SK-N-SH treated with all-trans-retinoic acid at 6 μM for 48 hours (cell line): ENCODE data around the gene WDR62.

ENCODE experiments used
- BACH2 ChIP-seq: fragments of 250-450 bp; sonication (Bioruptor Pico); IDR thresholded peaks from 2 replicates; pipeline ENCODE4 v1.9.0; 2021; ENCODE audit warnings: mild to moderate bottlenecking, borderline replicate concordance
- PATZ1 ChIP-seq: fragments of 250-450 bp; sonication (Bioruptor Pico); IDR thresholded peaks from 2 replicates; pipeline ENCODE4 v1.8.0; 2020; ENCODE audit warnings: mild to moderate bottlenecking, moderate library complexity, borderline replicate concordance
- SNAI2 ChIP-seq: fragments of 250-450 bp; sonication (Bioruptor Pico); IDR thresholded peaks from 2 replicates; pipeline ENCODE4 v1.5.0; 2020; ENCODE audit warnings: mild to moderate bottlenecking, moderate library complexity
- ZC3H10 ChIP-seq: fragments of 250-450 bp; sonication (Bioruptor Pico); IDR thresholded peaks from 2 replicates; pipeline ENCODE4 v1.5.1; 2021; ENCODE audit warnings: mild to moderate bottlenecking, moderate library complexity
- TF ChIP-seq, protein P1 (sequence below): fragments of 250-450 bp; sonication (Bioruptor Pico); IDR thresholded peaks from 2 replicates; pipeline ENCODE4 v1.5.0; 2020; ENCODE audit warnings: mild to moderate bottlenecking, moderate library complexity

DNA sequence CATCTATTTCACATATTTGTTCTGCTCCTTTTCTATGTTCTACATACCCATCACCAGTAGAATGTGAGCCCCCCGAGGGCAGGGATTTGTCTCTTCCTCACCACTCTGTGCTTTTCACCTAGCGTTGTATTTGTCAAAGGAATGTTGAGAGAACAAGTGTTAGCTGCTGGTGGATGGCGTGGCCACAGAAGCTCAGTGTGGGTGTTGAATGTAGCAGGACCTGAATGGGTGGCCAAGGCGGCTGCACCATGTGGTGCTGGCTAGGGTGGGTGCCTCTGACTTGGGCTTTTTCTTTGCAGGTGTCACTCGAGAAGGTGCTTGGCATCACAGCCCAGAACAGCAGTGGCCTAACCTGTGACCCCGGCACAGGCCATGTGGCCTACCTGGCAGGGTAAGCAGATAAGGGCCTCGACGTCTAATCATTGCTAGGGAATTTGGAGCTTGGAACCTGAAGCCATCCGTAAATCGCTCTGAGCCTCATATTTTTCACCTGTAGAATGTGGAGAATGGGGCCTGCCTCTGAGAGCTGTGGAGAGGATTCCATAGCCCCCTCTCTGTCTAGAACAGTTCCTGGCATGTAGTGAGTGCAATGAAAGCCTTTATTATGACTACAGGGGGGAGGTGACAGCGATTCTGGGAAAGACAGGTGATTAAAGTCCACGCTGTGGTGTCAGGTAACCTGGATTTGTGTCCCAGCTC is 3.9 kb downstream of the WDR62 start:
- TF ChIP-seq, protein P1, sequence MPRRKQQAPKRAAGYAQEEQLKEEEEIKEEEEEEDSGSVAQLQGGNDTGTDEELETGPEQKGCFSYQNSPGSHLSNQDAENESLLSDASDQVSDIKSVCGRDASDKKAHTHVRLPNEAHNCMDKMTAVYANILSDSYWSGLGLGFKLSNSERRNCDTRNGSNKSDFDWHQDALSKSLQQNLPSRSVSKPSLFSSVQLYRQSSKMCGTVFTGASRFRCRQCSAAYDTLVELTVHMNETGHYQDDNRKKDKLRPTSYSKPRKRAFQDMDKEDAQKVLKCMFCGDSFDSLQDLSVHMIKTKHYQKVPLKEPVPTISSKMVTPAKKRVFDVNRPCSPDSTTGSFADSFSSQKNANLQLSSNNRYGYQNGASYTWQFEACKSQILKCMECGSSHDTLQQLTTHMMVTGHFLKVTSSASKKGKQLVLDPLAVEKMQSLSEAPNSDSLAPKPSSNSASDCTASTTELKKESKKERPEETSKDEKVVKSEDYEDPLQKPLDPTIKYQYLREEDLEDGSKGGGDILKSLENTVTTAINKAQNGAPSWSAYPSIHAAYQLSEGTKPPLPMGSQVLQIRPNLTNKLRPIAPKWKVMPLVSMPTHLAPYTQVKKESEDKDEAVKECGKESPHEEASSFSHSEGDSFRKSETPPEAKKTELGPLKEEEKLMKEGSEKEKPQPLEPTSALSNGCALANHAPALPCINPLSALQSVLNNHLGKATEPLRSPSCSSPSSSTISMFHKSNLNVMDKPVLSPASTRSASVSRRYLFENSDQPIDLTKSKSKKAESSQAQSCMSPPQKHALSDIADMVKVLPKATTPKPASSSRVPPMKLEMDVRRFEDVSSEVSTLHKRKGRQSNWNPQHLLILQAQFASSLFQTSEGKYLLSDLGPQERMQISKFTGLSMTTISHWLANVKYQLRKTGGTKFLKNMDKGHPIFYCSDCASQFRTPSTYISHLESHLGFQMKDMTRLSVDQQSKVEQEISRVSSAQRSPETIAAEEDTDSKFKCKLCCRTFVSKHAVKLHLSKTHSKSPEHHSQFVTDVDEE (CRISPR knock-in tag), result no peak
- TF ChIP-seq PATZ1 (CRISPR knock-in tag), result no peak
- no peak for TF ChIP-seq BACH2 (CRISPR knock-in tag)
- TF ChIP-seq SNAI2 (CRISPR knock-in tag), result no peak
- no peak for TF ChIP-seq ZC3H10 (CRISPR knock-in tag)
